SK-N-SH (cell line): Measurements from ENCODE around the gene RPAP3. TPM values are rescaled to one million over a fixed set of nuclear protein-coding genes. Genes with fewer than 3 reads are reported as not detected.

ENCODE experiments used
- CTCF ChIA-PET: fragments of 300-600, 350-600 bp; formaldehyde crosslinking; extraction: SDS; loops from one replicate; lab custom pipeline; 2021; lab: Yijun Ruan, JAX
- POLR2A ChIA-PET: fragments of 350-600 bp; sonication (Branson Sonifier 250); formaldehyde crosslinking; extraction: SDS; loops from one replicate; lab custom pipeline; 2020; ENCODE audit warnings: antibody characterized with exemption, inconsistent platforms; lab: Yijun Ruan, JAX
- DNase-seq: peaks from one replicate; pipeline ENCODE4 v3.0.0; 2012
- H2AFZ ChIP-seq: fragments of 200-600 bp; sonication (generic); 2 replicates; pipeline ENCODE4 v1.8.1; 2016; ENCODE audit warnings: antibody characterized with exemption, mild to moderate bottlenecking, low read depth
- H3F3A ChIP-seq: fragments of 200-600 bp; sonication (generic); replicated peaks from 2 replicates; pipeline ENCODE3; 2016; ENCODE audit warnings: antibody characterized with exemption, mild to moderate bottlenecking; ENCODE audit not compliant: insufficient read depth
- H3K27ac ChIP-seq, 2 experiments: fragments of 200-500 bp in 1 of 2; fragments of 200-600 bp in 1 of 2; sonication (Bioruptor generic) in 1 of 2; sonication (generic), shearing (Covaris generic) in 1 of 2; 2 replicates each; pipeline versions ENCODE4 v1.5.1 to v1.6.1; 2014 to 2016; ENCODE audit warnings: low read depth in 2 of 2, inconsistent platforms in 1 of 2, low read length in 1 of 2, mild to moderate bottlenecking in 1 of 2, mixed read lengths in 1 of 2
- H3K27me3 ChIP-seq: fragments of 200-600 bp; sonication (generic), shearing (Covaris generic); 2 replicates; pipeline ENCODE4 v1.6.1; 2016; ENCODE audit warnings: mixed run types; ENCODE audit not compliant: insufficient read depth
- H3K36me3 ChIP-seq, 2 experiments: fragments of 200-500 bp in 1 of 2; fragments of 200-600 bp in 1 of 2; sonication (Bioruptor generic) in 1 of 2; sonication (generic) in 1 of 2; replicated peaks in 1 of 2; 2 replicates each; pipeline versions ENCODE3 to v1.5.1; 2014 to 2016; ENCODE audit warnings: low read length in 1 of 2, mild to moderate bottlenecking in 1 of 2; ENCODE audit not compliant: insufficient read depth in 2 of 2, control insufficient read depth in 1 of 2
- H3K4me1 ChIP-seq, 2 experiments: fragments of 200-500 bp in 1 of 2; fragments of 200-600 bp in 1 of 2; sonication (Bioruptor generic) in 1 of 2; sonication (generic), shearing (Covaris generic) in 1 of 2; 2 replicates each; pipeline versions ENCODE4 v1.5.1 to v1.6.1; 2014 to 2016; ENCODE audit warnings: low read depth in 1 of 2, low read length in 1 of 2, mixed run types in 1 of 2; ENCODE audit not compliant: insufficient read depth in 2 of 2, control insufficient read depth in 1 of 2
- H3K4me2 ChIP-seq: fragments of 200-600 bp; sonication (generic), shearing (Covaris generic); 2 replicates; pipeline ENCODE4 v1.6.1; 2017; ENCODE audit warnings: mixed run types
- H3K4me3 ChIP-seq, 2 experiments: fragments of 200-500 bp in 1 of 2; fragments of 200-600 bp in 1 of 2; sonication (Bioruptor generic) in 1 of 2; sonication (generic), shearing (Covaris generic) in 1 of 2; 2 replicates each; pipeline versions ENCODE4 v1.5.1 to v1.8.1; 2014 to 2016; ENCODE audit warnings: low read depth in 2 of 2, inconsistent platforms in 1 of 2, low read length in 1 of 2, mild to moderate bottlenecking in 1 of 2, mixed read lengths in 1 of 2, moderate library complexity in 1 of 2
- H3K79me2 ChIP-seq: fragments of 200-600 bp; sonication (generic); 2 replicates; pipeline ENCODE4 v1.8.1; 2017; ENCODE audit warnings: mild to moderate bottlenecking; ENCODE audit not compliant: insufficient read depth
- H3K9ac ChIP-seq: fragments of 200-600 bp; sonication (generic); 2 replicates; pipeline ENCODE4 v1.6.1; 2017; ENCODE audit warnings: mixed run types
- H3K9me2 ChIP-seq: fragments of 200-600 bp; sonication (generic); 2 replicates; pipeline ENCODE4 v1.6.1; 2017; ENCODE audit warnings: mixed run types
- H3K9me3 ChIP-seq: fragments of 200-600 bp; sonication (generic); 2 replicates; pipeline ENCODE4 v1.6.1; 2017; ENCODE audit warnings: mixed run types, mild to moderate bottlenecking, moderate library complexity
- H4K20me1 ChIP-seq: fragments of 200-600 bp; sonication (generic); 2 replicates; pipeline ENCODE4 v1.6.1; 2017; ENCODE audit warnings: mild to moderate bottlenecking, mixed run types; ENCODE audit not compliant: insufficient read depth
- CTCF ChIP-seq: fragments of 200-600 bp; sonication (generic); IDR thresholded peaks from 2 replicates; pipeline ENCODE4 v1.6.1; 2017; ENCODE audit warnings: antibody characterized with exemption, mild to moderate bottlenecking, moderate library complexity
- FOXJ3 ChIP-seq: sonication (generic); formaldehyde crosslinking; IDR thresholded peaks from 2 replicates; pipeline ENCODE4 v1.5.1; 2020; ENCODE audit warnings: mild to moderate bottlenecking, missing genetic modification reagents
- PBX3 ChIP-seq: IDR thresholded peaks from 2 replicates; pipeline ENCODE4; 2012
- RAD21 ChIP-seq: IDR thresholded peaks from 2 replicates; pipeline ENCODE4 v1.6.1; 2012; ENCODE audit warnings: mild to moderate bottlenecking, low read length
- RCOR1 ChIP-seq: fragments of 150-350 bp; IDR thresholded peaks from 2 replicates; pipeline ENCODE4 v1.6.1; 2017; ENCODE audit warnings: antibody characterized with exemption, low read length
- RFX5 ChIP-seq: IDR thresholded peaks from 2 replicates; pipeline ENCODE4 v1.6.1; 2012; ENCODE audit warnings: mild to moderate bottlenecking, improper control_type of control experiment, low read length
- SMC3 ChIP-seq: IDR thresholded peaks from 2 replicates; pipeline ENCODE4 v1.6.1; 2012; ENCODE audit warnings: low read depth, low read length, improper control_type of control experiment
- WGBS: methylation state at CpG from one replicate; pipeline ENCODE4 v1.1.6; 2017; ENCODE audit warnings: low lambda C conversion rate; 5-methylcytosine and 5-hydroxymethylcytosine counted together
- polyA plus RNA-seq, 3 experiments: library from polyadenylated mRNA; depleted of rRNA; stranded (reverse); fragments of >200 nt; gene quantifications; 2 replicates each; pipeline ENCODE4 v1.2.3, GENCODE V29; 2012

Gene RPAP3
- polyA plus RNA-seq, 1 of the 3 experiments (the other 2 are of a cell fraction): 6.7 TPM

GRCh38 chr12:47743311-47743860 is 37.6 kb upstream of the RPAP3 start:
- Histone ChIP-seq H3F3A (no peaks in the 10 kb centered on the region), H3K4me3 (no peak overlapping the region), H3K27ac (no peak overlapping the region)
- DNase-seq: peak; percentile 53
- TF ChIP-seq RFX5 (no peak), FOXJ3 (no peak)
- TF ChIP-seq, all 33 proteins: peak for 0
- Histone ChIP-seq H3K9ac (no peak overlapping the region), H3K4me2 (no peak overlapping the region), H3K4me1 (peaks cover 13 to 29% of the 10 kb centered on the region in 2 experiments; a peak in 3 of 4 replicates), H3K79me2 (no peaks in the 10 kb centered on the region), H2AFZ (no peak overlapping the region), H3K9me2 (no peaks in the 10 kb centered on the region), H3K9me3 (no peaks in the 10 kb centered on the region), H3K27me3 (no peaks in the 10 kb centered on the region), H4K20me1 (no peaks in the 10 kb centered on the region), H3K36me3 (no peaks in the 10 kb centered on the region)
- 57% methylated on average over 9 of the region's 9 CpGs for WGBS
- POLR2A ChIA-PET: interaction anchor here (0.6 to 1.1 kb wide), 2 partner anchors 37 to 362 kb away, joined by 3 read pairs; partner anchors contain the start of gene RPAP3
- CTCF ChIA-PET: interaction anchor here (1.1 to 43.0 kb wide), 15 partner anchors 14 to 97 kb away, joined by 3 to 1294 read pairs (median 9); partner anchors contain the start of genes ENDOU, RAPGEF3 and SLC48A1

GRCh38 chr12:47742253-47742825 is 36.5 kb upstream of the RPAP3 start:
- TF ChIP-seq PBX3: no peak
- TF ChIP-seq RAD21: peak; percentile 82
- peak; percentile 51; the same call in 1 of the 2 replicates for TF ChIP-seq RCOR1
- peak; percentile 98 for TF ChIP-seq CTCF
- peak; percentile 79 for TF ChIP-seq SMC3
- Histone ChIP-seq H3K36me3 (no peaks in the 10 kb centered on the region), H2AFZ (no peak overlapping the region), H3K4me3 (no peak overlapping the region), H3K9me2 (no peaks in the 10 kb centered on the region), H3K4me2 (no peak overlapping the region), H3K27me3 (no peaks in the 10 kb centered on the region), H3K4me1 (peaks cover 14 to 39% of the 10 kb centered on the region in 2 experiments; a peak in 3 of 4 replicates), H3K9me3 (no peaks in the 10 kb centered on the region), H3K79me2 (no peaks in the 10 kb centered on the region), H3F3A (no peaks in the 10 kb centered on the region), H3K27ac (no peak overlapping the region), H3K9ac (no peak overlapping the region), H4K20me1 (no peaks in the 10 kb centered on the region)
- WGBS: 54% methylated on average over 7 of the region's 7 CpGs
- POLR2A ChIA-PET: interaction anchor here (0.6 kb wide), 1 partner anchor 1046 kb away, joined by 3 read pairs; the partner anchor contains the start of gene ADCY6
- CTCF ChIA-PET: interaction anchor here (0.7 to 43.0 kb wide), 29 partner anchors 15 to 408 kb away, joined by 3 to 1294 read pairs (median 6); partner anchors contain the start of genes ENDOU, HDAC7, RAPGEF3 and SLC48A1
- DNase-seq: peak; percentile 72
